Vagina (tissue), 2 donors: ENCODE results near the gene G2E3.

ENCODE experiments used
- POLR2A ChIP-seq, 2 donors: fragments of 450-650 bp; IDR thresholded peaks; one replicate each; pipeline ENCODE4 v1.6.1; 2017; ENCODE audit warnings: antibody characterized with exemption in 2 of 2, mild to moderate bottlenecking in 2 of 2, moderate library complexity in 2 of 2
- POLR2AphosphoS5 ChIP-seq, 2 donors: sonication (generic); formaldehyde crosslinking; IDR thresholded peaks; one replicate each; pipeline ENCODE4 v1.9.0; 2017; ENCODE audit warnings: antibody characterized with exemption in 2 of 2, mild to moderate bottlenecking in 2 of 2, low read depth in 1 of 2; ENCODE audit not compliant: insufficient read depth in 1 of 2

GRCh38 chr14:30648471-30648870, 89.5 kb downstream of the G2E3 start:
- TF ChIP-seq POLR2A (IDR thresholded peaks at IDR 0.05) (no peak), POLR2AphosphoS5 (IDR thresholded peaks at IDR 0.05; ENCODE audit: insufficient read depth in 1 of 2, low read depth in 1 of 2) (no peak)
